GM12891 (cell line): ENCODE results near the gene CRYM.

Source experiments
- POLR2AphosphoS5 ChIP-seq: IDR thresholded peaks from 2 replicates; pipeline ENCODE4 v1.6.1; 2011; ENCODE audit warnings: low read depth, low read length, control low read depth
- TAF1 ChIP-seq: IDR thresholded peaks from 2 replicates; pipeline ENCODE4 v1.6.1; 2011; ENCODE audit warnings: low read depth, low read length, control low read depth

DNA sequence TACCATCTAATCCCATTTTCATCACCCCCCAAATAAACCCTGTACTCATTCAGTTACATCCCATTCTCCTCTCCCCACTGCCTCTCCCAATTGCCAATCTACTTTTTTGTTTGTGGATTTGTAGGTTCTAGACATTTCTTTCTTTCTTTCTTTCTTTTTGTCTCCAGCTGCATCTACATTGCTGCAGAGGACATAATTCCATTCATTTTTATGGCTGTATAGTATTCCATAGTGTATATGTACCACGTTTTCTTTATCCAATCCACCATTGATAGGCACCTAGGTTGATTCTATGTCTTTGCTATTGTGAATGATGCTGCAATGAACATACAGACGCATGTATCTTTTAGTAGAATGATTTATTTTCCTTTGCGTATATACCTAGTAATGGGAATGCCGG is 6.3 kb upstream of the CRYM start:
- TF ChIP-seq POLR2AphosphoS5 = no peak
- no peak for TF ChIP-seq TAF1
